NCI-H82 (cell line): ENCODE data around the gene CHPF.

Experiments
- DNase-seq: peaks from one replicate; lab custom pipeline; 2025; lab: John Stamatoyannopoulos, UW

CHPF gene

DNA sequence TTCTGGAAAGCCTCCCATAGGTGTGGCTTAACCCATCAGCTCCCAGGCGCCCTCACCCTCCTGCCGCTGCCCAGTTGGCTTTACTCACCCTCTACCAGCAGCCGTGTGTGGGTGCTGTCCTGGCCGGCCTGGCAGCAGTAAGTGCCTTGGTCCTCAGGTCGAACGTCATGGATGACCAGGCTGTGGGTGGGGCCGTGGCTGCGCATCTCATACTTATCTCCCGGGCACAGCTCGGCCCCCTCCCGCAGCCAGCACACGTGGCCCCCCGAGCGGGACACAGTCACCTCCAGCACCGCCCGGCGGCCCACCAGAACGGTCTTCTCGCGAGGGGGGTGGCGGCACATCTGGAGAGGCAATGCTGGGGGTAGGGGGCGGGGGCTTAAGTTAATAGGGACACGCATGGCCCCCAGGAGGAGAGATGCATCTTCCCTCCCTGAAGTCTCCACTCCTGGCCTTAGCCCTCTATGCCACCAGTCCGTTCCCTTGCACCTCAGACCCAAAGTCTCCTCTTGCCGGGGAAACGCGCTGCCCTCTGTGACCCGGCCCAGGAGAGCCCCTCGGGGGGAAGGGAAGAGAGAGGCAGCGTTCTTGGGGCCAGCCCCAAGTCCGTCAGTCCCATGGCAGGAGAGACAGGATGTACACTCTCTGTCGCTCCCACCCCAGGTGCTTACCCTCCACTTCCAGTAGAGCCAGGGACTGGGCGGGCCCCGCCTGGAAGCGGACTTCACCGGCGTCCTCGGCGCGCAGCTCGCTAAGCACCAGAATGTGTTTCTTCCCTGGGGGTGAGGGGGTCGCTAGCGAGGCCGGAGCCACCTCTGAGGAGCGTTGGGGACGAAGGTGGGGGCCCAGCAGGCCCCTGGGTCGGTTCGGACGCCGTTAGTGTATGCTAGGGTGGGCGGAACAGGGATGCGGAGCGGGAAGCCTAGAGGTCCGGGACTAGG lies 8.1 kb upstream of the CHPF start:
- peak; percentile 87 for DNase-seq

DNA sequence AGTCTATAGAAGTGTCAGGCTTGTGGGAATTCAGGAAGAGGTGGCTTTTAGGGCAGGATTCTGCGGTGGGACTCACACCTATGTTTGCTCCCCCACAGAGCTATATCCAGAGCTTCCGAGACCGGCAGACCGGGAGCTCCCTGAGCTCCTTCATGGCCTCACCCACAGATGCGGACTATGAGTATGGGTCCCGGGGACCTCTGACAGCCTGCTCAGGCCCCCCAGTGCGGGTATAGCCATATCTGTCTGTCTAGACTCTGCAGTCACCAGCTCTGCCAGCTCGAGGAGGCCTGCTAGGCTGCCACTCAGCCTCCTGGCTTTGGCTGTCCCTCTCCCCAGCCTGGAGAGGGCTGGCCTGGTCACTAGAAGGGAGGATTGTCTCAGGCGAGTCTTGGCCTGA lies 6.0 kb upstream of the CHPF start:
- DNase-seq, result no peak

DNA sequence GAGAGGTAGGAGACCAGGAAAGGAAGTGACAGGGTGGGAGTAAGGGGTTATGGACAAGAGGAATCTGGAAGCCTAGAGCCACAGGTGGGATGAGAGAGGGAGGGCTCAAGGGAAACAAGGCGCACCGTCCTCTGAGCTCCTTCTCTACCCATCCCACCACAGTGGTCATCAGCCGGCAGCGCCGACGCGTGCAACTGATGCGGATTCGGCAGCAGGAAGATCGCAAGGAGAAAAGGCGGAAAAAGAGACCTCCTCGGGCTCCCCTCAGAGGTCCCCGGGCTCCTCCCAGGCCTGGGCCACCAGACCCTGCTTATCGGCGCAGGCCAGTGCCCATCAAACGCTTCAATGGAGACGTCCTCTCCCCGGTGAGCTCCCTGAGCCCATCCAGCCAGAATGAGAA lies 5.4 kb upstream of the CHPF start:
- DNase-seq, result no peak

DNA sequence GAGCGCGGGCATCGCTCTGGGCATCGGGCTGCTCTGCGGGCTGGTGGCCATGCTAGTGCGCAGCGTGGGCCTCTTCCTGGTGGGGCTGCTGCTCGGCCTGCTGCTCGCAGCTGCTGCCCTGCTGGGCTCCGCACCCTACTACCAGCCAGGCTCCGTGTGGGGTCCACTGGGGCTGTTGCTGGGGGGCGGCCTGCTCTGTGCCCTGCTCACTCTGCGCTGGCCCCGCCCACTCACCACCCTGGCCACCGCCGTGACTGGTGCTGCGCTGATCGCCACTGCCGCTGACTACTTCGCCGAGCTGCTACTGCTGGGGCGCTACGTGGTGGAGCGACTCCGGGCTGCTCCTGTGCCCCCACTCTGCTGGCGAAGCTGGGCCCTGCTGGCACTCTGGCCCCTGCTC lies 4.0 kb upstream of the CHPF start:
- no peak for DNase-seq

DNA sequence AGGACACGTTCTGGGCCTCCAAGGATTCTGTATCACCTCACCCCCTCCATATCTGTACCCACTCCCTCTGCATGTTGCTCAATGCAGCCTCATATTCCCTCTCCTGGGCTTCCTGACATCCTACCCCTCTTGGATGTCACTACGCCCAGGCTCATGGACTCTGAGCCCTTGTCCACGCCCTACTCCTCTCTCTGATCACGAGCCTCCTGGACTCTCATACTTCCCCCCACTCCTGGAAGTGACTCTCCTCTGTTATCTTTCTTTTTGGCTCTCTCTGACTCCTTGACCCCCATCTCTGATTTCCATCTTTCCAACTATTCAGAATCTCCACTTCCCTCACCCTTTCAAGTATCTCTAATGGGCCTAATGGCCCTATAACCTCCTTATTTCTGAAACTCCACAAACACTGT lies 2.3 kb upstream of the CHPF start:
- DNase-seq, result no peak

DNA sequence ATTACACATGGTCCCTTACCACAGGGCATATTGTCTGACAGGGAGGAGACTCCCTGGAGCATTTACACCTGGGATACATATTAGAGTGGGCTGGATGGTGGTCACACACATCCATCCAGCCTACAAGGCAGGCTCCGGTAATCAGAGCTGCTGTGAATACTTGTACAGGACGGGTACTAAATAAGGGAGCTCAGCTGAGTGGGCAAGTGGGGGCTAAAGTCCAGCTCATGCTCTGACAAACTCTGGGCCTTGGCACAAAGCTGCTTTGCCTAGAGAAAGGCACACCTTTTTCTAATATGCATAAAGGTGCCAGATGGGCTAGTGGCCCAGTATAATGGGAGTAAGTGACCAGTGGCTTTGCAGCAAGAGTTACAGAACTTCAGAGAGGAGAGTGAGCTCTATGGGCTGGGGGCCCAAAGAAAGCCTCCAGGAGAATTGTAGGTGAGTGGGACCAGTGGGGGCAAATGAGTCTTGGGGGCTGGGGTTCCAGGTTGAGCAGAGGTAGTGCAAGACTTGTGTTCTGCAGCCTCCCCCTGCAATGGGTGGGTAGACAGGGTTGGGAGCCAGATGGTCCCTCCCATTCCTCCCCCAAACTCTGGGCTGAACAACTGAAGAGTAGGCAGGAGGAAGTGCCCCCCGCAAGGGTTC lies 1.8 kb upstream of the CHPF start:
- DNase-seq, result no peak

DNA sequence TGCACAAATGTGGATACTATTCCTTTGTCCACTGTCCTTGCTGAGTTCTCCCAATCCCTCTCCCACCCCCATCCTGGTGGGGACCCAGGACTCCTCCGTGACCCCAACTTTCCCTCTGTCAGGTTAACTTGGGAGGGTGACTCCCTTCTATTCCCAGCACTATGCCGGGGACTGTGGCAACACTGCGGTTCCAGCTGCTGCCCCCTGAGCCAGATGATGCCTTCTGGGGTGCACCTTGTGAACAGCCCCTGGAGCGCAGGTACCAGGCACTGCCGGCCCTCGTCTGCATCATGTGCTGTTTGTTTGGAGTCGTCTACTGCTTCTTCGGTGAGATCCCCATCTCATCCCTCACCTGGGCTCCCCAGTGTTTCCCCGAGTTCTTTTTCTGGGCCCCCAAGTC lies 958 bp upstream of the CHPF start:
- no peak for DNase-seq

DNA sequence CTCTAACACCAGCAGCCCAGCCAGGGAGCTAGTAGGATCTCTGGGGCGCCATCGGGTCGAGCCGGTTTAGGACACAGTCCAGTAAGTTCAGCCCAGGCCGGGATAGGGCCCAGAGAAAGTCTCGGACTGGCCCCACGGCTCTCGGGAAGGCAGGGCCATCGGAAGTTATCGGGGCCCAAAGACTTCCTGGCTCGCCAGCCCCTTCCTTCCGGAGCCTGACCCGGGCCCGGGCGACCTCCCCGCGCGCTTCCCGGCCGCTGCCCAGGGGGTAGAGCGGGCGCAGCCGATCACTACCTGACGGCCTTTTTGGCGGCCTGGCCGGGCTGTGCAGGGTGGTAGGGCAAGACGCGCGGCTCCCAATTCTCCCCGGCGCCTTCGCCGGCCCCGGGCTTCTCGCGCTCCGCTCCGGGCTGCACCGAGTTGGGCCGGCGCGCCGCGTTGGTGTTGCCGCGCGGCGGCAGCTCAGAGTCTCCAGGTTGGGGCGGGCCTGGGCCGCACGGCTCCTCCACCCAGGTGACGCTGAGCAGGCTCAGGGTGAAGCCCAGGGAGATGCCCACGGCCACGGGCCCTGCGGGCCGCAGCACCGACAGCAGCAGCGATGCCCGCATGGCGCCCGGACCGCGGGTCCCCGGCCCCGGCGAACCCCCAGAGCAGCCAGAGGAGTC lies 546 bp downstream of the CHPF start:
- DNase-seq, result peak; percentile 64

DNA sequence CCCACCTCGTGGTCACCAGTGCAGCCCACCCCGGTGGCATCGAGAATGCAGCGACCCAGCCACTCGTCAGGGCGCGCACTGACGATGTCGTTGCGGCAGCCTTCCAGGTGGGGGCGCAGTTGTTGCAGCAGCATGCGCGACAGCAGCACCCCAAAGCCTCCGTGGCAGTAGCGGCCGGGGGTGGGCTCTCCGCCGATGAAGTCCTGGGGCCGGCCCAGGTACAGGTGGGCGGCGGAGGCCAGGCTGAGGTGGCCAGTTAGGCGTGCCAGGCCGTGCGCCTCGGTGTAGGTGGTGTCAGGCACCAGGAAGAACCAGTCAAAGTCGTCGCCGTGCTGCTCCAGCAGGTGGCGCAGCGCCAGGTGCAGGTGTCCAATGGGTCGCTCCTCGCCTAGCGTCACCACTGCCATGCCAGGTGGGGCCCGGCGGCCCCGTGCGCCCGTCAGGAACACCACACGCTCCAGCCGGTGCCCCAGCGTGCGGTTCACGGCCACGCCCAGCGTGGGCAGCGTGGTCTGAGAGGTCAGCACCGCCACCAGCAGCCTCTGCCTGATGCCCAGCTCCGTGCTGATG lies 1.9 kb downstream of the CHPF start:
- DNase-seq, result peak; percentile 92

DNA sequence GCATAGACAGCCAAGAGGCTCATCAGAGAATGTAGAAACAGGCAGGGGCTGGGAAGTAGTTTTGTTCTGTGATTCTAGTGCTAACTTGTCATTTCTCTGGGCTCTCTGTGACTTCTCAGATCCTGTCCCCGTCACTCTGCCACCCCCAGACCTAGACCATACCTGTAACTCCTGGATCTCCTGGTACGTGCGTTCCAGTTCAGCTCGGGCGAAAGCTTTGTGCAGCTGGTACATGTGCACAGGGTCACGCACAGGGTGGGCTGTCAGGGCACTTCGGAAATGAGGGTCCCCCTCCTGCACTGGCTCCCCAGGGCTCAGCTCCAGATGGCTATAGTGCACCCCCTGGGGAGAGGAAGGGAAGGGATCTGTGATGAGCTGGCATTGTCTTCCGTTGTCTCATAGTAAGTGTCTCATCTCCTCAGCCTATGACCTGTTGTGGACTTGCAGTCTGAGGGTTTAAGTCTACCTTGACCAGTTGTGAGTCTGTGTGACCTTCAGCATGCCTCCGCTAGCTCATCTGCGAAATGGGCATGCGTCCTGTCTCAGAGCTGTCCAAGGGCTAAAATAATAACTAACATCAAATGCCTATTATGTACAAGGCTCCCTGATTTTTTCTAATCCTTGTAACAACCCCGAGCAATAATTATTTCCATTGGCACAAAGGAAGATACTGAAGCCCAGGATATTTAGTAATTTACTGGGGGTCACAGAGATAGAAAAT lies 2.7 kb downstream of the CHPF start:
- no peak for DNase-seq

DNA sequence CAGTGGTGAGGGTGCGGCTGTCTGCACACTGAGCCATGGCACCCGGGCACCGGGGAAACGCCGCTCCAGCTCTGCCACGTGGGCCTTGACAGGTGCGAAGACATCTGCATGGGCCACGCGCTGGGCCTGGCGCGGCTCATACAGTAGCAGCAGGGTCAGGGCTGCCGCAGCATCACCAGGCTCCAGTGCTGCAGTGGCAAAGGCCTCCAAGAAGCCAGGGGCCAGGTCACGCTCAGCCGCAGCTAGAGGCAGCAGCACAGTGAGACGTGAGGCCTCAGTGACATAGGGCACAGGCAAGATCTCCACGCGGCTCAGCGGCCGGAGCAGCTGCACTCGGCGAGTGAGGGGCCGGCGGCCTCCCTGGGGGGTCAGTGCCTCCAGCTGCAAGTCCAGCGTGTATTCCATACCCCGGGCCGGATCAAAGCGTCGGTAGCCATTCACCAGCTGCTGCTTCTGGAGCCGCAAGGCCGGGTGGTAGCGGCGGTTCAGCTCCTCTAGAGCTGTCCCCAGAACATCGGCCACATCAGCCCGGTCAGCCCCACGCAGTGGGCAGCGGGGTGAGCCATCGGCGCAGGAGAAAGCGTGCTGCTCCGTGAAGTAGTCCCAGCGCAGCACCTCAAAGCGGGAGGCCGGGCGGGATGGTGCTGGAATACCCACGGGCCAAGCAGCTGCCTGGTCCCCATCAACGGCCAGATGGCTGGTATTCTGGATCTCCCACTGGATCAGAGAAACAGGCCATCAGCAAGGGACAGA lies 3.5 kb downstream of the CHPF start:
- DNase-seq, result no peak

DNA sequence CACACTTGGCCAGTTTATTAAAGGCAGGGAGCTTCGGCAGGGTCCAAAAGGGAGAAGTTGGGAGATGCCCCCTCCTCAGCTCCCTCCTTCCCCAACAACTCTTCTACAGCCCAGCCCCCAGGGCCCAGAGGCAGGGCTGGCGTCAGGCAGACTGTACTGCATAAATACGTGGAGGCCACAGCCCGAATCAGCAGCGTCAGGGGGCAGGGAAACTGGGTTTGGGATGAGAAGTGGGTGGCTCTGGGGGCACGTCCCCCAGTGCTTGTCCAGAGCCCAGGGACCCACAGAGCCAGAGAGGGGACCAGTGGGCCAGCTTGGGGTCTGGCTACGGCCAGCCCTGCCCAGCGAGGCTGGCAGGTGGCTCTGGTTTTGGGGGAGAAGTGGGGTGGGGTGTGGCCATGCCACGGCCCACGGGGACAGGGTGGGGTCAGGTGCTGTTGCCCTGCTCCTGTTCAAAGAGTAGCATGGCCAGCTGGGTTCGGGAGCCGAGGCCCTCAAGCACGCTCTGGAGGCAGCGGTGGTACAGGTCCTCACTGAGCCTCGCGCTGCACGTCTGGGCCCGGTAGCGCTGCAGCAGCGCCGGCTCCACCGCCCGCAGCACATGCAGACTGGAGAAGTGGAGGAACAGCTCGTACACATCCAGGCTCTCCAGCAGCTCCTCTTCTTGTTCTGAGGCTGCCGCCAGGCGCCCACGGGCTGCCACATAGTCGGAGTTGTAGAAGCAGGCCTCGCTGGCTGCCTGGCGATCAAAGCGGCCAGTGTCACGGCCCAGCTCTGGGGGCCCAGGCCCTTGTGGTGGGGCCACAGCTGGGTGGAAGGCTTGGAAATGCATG lies 4.4 kb downstream of the CHPF start:
- DNase-seq, result no peak

DNA sequence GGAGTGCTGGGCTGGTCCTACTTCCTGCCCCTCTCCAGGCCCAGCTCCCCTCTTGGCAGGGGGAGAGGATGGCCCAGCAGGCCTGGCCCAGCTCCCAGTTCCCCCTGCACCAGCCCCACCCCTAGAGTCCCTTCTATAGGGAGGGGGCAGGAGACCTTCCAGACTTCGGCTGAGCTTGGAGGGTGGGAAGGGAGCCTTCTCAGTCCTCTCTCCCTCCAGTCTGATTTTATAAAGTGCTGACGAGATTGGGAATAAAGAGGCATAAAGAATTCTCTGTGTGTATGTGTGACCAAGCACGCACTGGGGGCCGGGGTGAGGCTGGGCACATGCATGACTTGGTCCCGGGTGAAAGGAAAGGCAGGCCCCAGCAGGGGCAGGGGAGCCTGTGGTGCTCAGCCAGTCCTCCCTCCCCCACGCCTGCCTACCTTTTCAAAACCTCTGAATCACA lies 5.1 kb downstream of the CHPF start:
- no peak for DNase-seq

DNA sequence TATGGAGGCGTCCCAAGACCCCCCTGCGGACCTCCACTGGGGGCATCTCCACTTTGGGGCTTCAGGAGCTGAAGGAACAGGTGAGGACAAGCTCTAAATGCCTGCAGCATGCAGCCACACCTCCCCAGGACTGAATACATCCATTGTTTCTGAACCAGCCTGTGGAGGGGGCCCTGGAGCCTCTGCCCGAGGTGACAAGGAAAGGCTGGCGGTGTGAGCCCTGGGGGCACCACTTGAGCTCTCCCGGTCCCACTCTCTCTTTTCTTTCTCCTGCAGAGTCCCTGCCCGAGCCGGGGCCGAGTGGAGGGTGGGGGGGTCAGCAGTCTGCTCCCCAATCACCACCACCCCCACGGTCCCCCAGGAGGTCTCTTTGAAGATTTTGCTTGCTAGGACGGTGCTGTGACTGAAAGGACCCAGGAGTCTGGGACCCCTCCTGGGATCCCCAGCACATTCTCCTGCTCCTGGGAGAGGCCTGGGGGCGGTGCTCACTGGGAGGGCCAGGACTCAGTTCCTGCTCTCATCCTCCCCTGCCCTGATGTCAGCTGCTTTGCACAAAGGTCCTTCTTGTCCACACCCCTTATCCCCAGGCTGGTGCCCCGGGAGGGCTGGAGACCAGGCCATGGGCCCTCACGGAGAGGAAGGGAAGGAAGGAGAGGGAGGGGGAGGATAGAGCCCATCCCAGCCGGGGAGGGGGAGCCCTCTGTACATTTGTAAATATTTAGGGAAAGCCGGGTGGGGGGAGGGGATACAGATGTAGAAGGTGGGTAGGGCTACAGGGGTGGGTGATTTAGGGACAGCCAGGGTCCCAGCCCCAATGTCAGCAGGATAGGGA lies 5.7 kb downstream of the CHPF start:
- no peak for DNase-seq

DNA sequence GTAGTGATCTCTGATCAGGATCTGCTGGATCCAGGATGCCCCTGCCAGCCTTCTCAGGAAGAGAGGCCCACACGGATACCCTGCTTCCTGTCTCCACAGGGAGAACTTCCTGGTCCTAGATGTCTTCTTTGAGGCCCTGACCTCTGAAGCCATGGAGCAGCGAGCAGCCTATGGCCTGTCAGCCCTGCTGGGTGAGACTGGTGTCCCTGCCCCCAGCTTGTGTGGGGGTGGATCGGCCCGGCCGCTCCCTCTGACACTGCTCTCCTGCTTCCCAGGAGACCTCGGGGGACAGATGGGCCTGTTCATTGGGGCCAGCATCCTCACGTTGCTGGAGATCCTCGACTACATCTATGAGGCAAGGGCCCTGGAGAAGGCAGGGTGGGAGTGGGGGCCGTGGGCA lies 6.6 kb downstream of the CHPF start:
- DNase-seq, result no peak

DNA sequence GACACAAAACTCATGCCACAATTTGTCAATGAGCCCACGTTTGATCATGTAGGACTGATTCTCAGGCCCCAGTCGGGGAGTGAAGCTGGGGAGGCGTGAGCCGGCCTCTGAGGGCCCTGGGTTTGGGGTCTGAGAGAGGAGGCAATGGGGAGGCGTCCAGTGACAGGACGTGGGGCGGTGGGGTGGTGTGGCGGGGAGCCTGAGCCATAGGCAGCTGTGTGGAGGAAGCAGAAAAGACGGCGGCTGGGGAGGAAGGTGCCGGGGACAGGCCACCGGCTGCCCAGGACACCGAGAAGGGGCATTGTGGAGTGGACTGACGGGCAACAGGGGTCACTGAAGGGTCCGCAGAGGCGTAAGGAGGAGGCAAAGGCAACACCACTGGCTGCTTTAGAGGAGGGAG lies 7.2 kb downstream of the CHPF start:
- no peak for DNase-seq

DNA sequence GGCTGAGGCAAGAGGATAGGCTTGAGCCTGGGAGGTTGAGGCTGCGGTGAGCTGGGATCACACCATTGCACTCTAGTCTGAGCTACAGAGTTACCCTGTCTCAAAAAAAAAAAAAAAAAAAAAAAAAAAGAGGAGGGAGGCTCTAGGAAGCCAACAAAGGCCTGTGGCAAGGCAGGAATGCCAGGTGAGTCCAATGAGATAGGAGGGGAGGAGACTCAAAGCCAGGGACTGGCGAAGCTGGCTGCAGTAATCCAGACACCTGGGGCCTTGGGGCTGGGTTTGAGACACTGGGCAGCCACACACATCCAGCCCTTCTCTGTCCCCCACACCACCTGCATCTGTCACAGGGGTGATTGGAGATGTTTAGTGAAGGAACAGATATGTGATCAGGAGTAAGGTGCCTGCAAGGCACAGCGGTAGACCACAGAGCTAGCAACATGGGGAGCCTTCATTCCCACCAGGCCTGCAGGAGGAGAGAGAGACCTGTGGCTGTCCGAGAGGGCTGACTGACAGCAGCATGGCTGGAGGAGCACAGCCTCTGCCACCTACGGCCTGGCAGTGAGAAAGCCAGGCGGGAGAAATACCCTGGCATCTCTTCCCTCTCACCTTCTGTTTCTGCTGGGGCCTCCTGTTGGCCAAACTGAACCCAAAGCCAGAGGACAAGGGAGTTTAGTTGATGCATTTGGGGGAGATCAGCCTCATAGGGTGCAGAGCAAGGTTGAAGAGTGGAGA lies 9.5 kb downstream of the CHPF start:
- DNase-seq, result no peak

DNA sequence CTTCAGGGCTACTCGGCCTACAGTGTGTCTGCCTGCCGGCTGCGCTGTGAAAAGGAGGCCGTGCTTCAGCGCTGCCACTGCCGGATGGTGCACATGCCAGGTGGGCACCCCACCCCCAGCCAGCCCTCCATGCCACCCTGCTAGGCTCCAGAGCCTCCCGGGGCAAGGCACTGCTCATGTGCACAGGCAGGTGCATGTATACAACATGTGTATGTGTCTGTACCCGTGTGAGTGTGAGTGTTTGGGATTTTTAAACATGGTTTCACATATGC lies 11.3 kb downstream of the CHPF start:
- no peak for DNase-seq
